NCI-H2107 (cell line): Measurements from ENCODE around the gene SOX8.
"Not testable (repeated sequence)": the region's sequence is repeated elsewhere in the genome, so short reads cannot be mapped to it uniquely, and the experiment has no call there.

Source experiments
- DNase-seq: peaks from one replicate; lab custom pipeline; 2025; lab: John Stamatoyannopoulos, UW

Gene SOX8

DNA sequence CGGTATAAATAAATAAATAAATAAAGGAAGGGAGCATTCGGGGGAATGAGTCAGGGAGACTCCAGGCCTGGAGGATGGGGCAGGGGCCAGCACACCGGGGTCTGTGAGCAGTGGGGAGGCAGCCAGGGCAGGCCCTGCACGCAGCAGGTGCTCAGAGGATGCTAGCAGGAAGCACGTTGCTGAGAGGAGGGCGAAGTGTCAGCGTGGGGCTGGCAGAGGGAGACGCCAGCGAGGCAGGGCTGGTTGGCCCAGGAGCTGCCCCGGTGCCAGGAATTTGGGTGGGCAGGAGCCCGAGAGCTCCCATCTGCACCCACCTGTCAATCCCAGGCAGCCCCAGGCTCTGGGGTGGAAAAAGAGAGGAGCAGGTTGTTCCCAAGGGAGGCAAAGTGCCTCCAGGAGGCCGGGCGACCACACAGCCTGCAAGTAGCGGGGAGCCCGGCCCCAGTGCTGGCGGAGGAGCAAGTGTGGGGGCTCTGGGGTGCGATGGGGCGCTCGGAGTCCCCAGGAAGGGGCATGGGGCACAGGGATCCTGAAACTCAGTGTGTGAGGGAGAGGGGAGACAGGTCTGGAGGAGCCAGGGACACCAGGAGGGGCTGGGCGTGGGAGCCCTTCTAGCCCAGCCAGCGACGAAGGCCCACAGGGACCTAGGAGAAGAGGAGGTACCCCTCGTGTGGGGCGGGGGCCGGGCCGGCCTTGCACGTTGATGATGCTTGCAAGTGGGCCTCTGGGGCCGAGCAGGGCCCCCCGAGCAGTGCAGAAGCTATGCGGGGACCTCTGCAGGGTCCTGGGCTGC is 28.0 kb downstream of the SOX8 start:
- no peak for DNase-seq

DNA sequence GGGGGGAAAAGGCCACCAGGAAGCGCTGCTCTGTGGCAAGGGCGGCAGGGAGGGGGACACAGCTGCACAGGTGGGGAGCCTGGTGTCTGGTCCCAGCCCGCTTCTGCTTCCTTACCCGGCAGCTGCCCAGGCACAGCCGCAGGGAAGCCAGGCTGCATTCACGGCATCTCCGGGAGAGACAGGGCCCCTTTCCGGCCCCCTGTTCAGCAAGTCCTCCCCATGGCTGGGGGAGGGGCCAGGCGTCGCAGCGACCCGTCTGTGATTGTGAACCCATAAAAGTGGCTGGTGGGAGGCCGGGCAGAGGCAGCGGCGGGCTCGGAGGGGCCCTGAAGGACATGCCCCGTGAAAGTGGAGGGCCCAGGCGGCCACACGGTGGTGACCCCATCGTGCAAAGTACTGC is 28.7 kb downstream of the SOX8 start:
- no peak for DNase-seq

DNA sequence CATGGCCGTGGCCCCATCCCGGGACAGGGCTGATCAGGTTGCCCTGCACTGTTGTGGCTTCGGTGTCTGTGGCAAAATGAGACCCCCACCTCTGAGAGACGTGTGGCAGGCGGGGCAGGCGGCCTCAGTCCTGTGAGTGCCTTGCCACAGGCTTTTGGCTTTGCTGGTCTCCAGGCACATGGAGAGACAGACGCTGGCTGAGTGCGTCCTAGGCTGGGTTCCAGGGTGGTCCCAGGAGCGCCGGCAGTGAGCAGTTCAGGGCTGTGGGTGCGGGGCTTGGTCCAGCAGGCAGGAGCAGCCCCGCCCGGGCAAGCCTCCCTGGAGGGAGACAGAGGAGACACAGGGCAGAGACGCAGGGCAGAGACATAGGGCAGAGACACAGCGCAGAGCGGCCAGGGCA is 29.2 kb downstream of the SOX8 start:
- no peak for DNase-seq

DNA sequence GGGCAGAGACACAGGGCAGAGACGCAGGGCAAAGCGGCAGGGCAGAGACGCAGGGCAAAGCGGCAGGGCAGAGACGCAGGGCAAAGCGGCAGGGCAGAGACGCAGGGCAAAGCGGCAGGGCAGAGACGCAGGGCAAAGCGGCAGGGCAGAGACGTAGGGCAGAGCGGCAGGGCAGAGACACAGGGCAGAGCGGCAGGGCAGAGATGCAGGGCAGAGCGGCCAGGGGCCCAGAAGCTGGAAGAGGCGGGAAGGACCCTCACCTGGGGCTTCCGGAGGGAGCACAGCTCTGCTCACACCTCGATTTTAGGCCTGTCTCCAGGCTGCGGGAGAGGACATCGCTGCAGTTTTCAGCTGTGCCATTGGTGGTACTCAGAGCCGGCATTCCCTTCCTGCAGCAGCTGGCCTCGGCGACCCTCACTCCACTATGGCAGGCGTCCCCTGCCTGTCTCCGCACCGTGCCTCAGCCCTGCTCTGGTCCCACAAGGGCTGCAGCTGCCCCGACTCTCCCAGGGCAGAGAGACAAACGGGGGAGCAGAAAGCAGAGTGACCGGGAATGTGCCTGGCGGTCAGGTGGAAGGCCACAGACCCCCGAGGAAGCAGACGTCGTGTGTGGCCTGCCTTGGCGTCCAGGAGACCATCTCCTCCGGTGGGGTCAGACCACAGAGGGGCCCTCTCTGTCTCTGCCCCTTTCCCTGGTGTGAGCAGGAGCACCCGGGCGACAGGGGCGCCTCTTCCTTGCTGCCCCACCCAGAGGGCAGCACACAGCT is 29.9 kb downstream of the SOX8 start:
- no peak for DNase-seq

DNA sequence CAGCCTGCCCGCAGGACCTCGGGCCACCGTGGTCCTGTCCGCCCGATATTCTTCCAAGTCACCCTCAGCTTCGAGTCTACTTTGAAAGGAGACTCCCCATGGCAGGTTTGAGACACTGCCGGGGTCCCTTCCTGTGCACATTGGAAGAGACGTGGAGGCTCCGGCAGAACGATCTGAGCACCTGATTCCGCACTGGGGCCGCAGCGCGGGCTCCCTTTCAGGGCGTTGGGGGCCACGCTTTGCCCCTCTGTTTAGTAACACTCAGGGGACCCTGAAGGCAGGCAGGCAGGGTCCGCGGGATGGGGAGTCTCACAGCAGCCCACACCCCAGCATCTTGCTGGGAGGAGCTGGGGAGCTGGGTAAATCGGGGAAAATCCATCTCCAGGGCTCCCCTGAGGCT is 30.6 kb downstream of the SOX8 start:
- no peak for DNase-seq

DNA sequence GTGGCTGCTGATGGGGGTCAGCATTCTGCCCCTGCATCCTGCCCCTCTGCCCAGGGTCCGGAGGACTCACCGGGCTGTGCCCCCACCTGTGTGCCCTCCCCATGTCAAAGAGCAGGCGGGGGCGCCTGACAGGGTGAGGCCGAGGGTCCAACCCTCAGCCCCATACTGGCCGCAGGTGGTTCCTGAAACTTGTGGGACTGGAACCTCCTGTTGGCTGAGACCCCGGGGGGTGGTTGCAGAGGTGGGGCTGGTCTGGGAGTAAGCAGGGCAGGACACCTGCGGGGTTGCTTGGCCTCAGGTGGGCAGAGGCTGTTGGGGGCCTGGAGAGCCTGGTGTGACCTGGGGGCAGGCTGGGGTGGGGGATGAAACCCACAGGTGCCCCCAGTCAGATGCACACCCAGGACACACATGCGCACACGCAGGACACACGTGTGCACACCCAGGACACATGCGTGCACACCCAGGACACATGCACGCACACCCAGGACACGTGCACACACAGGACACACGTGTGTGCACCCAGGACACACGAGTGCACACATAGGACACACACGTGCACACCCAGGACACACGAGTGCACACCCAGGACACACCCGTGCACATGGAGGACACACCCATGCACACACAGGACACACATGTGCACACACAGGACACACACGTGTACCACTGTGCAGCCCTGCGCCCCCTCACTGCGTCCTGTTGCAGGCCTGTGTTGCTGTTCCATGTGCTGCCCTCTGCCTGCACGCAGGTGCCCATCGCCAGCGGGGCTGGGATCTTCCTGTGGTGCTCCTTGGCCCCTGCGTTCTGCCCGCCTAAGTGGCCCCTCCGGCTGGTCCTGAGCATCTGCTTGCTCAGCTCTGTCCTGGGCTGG is 31.4 kb downstream of the SOX8 start:
- DNase-seq, result no peak

DNA sequence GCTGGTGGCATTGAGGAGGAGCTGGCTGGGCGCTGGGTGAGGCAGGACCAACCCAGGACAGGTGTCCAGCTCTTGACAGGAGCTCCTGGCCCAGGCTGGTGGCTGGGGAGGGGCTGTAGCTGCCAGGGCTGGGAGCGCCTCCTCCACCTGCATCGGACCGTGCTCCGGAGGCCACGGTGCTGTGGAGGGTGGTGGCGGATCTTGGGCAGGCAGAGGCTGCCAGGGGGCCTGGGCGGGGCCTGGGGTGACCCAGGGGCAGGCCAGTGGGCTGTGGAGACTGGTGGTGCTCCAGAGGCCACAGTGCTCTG is 32.0 kb downstream of the SOX8 start:
- no peak for DNase-seq

DNA sequence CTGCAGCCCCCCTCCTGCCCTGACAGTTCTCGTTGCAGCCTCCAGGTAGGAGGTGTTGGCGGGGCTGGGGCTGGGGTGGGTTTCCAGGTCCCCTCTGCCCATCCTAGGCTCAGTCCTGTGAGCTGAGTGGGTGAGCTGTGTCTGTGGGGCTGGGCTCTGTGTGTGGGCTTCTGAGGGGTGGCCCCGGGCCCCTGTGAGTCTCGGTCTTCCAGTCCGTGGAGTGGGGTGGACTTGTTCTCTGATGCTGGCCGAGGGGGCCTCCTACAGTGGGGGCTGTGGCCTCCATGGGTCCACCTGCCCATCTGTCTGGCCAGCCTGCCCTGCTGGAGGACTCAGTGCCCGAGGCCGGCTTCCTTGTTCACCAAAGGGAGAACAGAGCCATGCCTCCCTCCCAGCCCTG is 32.7 kb downstream of the SOX8 start:
- no peak for DNase-seq

DNA sequence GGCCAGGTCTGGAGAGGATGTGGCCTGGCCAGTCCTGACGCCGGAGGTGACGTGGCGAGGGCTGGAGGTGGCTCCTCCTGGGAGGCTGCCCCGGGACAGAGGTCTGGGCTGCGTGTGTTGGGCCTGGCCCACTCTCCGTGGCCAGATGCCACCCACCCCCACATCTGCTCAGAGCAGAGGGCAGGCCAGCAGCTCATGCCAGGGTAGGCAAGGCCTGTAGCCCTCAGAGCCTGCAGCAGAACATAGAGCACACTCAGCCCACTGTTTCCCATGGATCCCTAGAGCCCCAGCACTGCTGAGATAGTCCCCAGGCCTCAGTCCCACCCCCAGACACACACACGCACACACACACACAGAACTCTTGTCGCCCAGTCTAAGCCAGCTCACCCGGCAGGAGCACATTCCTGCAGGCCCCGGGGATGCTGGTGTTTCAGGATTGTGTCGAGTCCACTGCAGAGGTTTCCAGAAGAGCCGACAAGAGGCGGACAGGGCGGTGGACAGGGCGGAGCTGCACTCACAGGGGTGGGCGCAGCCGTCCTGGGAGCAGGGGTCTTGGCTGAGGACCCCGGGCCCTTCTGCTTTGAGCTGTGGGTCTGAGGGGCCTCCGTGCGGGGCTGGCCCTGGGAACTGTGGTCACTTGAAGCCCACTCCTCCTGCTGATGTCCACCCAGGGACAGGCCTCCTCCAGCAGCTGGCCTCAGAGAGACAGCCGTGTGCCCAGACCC is 33.4 kb downstream of the SOX8 start:
- no peak for DNase-seq

DNA sequence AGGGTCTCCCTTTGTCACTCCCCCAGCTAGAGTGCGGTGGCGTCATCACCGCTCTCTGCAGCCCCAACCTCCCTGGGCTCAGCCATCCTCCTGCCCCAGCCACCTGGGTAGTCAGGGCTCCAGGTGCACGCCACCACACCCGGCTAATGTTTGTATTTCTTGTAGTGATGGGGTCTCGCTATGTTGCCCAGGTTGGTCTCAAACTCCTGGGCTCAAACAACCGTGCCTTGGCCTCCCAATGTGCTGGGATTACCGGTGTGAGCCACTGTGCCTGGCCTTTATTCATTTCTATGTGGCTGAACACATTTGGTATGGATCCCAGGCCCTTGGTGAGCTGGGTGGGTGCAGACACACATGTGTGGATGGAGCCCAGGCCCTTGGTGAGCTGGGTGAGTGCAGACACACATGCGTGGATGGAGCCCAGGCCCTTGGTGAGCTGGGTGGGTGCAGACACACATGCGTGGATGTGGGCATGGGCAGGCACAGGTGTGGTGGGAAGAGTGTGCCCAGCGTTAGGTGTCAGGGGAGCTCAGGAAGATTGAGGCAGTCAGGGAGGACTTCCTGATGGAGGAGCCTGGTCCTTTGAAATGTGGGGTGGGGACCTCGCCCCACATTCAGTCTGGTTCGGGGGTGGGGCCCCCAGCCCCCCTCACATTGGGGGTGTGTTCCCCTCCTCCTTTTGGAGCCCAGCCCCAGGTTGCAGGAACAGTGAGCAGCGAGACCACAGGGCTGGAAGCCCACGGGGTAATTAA is 37.1 kb downstream of the SOX8 start:
- DNase-seq, result no peak

DNA sequence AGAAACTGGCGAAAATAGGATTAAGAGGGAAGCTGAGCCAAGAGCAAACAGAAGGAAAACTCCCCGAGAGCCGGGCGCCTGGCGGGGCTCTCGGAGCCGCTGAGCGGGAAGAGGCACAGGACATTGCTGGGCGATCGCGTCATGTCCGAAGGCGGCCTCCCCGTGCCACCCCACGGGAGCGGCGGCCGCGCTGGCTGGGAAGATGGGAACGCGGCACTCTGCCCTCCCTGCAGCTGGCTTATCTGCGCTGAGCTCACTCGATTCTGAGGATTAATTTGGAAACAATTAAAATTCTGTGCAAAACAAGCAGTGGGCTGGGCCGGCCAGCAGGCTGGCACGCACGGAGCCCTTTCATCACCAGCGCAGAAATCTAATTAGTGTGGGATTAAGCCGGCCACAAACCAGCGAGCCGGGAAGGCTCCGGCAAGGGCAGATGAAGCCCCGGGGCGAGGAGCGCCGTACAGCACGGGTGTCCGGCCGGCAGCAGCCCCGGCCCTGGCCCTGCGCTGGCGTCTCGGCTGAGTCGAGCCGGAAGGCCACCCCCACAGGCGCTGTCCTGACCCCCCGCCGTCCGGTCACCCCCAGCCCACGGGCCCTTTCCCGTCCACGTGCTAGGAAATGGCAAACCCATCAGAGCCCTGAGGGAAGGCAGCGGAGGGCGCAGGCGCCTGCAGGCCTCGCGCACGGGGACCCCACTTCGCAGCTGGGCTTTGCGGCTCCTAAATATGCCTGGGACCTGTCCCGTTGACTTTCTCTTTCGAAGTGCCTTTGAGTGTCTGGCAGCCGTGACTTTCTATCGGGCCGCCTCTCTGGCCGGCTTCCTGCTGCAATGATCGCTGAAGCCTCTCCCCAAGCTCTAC is 37.9 kb downstream of the SOX8 start:
- no peak for DNase-seq

DNA sequence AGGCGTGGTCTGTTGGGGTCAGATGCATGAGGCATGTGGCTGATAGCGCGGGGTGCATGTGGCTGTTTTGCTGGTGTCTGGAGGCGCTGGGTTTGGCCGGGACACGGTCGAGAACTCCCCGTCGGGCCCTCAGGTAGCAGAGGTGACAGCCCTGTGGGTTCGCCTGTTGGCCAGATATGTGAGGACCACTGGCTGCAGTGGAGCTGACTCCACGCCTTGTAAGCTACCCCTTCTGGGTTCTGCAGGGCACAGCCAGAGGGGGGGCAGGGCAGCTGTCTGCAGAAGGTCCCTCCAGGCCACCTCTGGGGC is 38.5 kb downstream of the SOX8 start:
- DNase-seq, result no peak

DNA sequence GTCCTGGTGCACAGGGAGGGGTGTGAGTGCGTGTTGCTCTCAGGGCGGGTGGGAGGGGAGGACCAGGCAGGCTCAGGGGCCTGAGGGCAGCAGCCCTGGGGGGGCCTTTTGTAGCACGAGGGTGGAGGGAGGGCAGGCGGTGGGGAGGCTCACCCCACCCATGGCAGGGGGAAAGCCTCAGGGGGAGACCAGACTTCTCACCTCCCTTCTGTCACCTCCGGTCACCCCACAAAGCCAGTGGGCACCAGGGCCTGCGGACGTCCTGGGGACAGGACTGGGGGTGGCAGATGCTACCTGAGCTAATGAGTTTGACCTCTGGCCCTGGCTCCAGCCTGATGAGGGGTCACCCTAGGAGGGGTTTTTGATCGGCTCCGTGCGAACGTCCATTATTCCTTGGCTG is 39.0 kb downstream of the SOX8 start:
- DNase-seq, result no peak

DNA sequence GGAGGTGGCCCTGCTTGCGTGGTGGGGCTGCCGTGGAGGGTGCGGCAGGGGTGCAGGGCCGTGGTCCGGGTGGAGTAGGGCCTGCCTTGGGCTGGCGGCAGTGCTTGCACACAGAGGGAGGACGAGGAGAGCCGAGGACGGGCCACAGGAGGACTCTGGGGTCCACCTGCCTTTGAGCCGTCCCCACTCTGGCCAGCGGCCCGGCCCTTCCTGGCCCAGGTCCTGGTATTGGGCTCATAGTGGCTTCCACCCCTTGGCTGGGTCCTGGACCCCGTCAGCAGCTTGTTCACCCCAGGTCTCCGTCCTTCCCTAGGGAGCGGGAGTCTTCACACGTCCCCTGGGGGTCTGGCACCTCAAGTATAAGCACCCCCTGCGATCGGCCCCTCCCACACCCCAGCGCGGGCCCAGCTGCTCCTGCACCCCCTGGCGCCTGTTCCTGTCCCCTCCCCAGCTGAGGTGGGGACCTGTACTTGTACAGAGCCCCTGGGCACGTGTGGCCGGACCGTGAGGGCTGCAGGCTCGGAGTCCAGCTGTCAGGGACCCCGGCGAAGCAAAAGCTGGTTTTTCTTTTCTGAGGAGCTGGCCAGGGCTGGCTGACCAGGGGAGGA is 40.1 kb downstream of the SOX8 start:
- no peak for DNase-seq

DNA sequence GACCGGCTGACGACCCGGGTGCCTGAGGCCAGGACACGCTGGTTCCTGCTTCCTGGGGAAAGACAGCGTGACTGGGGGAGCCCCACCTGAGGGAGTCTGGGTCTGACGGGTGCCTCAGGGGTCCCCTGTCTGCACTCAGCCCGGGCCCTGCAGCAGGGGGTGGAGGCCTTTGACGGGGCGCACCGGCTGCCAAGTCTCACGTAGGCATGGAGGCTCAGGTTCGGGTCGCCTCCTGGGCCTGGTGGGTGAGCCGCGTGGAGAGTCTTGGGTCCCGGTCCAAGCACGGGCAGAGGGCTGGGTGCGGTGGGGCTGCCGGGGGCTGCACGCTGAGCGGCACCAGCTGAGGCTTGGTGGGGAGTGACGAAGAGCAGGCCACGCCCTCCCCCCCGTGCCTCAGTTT is 40.9 kb downstream of the SOX8 start:
- DNase-seq, result no peak

DNA sequence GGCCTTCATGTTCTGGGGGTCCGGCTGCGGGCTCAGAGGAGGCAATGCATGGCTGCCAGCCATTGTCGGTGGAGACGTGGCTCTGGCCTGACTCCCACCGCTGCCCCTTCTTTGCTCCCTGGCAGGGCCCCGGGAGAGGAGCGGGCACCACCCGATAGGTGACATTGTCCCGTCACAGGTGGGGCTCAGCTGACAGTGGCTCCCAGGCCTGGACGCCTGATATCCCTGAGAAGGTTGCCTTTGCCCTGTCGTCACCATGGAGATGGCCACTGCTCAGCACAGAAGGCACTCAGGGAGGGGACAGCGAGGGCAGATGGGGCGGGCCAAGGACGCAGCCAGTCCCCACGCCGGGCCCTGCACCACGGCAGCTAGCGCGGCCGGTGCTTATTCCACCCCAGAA is 42.6 kb downstream of the SOX8 start:
- DNase-seq, result no peak

DNA sequence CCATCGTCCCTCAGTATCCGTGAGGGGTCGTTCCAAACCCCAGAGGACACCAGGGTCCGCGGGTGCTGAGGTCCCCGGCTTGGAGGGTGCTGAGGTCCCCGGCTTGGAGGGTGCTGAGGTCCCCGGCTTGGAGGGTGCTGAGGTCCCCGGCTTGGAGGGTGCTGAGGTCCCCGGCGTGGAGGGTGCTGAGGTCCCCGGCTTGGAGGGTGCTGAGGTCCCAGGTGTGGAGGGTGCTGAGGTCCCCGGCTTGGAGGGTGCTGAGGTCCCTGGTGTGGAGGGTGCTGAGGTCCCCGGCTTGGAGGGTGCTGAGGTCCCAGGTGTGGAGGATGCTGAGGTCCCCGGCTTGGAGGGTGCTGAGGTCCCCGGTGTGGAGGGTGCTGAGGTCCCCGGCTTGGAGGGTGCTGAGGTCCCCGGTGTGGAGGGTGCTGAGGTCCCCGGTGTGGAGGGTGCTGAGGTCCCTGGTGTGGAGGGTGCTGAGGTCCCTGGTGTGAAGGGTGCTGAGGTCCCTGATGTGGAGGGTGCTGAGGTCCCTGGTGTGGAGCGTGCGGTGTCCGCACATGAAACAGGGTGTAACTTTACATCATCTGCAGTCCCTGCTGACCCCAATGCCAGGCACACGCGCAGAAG is 43.7 kb downstream of the SOX8 start:
- DNase-seq, result not testable (repeated sequence)

DNA sequence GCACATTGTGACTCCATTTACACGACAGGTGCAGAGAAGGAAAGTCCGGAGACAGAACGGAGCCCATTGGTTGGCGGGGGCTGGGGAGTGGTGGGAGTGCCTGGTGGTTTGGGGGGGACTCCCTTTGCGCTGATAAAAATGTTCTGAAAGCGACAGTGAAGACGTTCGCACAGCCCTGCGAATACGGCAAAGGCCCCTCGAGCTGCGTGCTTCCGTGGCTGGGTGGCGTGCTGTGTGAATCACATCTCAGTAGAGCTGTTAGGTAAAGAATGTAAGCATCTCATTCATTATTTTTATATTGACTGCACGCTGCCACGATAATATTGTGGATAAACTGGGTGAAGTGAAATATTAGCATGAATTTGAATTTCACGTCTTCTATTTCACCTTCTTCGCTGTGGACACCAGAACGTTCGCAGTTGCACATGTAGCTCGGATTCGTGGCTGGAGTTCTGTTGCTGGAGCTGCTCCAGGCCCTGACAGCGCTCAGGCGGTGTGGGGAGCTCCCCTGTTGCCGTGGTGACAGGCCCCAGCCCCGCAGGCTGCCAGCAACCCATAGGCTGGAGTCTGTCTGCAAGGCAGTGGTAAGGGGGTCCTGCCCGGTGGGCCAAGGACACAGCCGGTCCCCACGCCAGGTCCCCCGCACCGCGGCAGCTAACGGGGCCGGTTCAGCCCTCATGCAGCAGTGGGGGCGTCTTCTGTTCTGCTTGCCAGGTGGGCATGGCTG is 44.6 kb downstream of the SOX8 start:
- no peak for DNase-seq
